ENCODE results near the gene OR10X1.

Gene OR10X1

GRCh38 chr1:158552296-158552695, 27.4 kb downstream of the OR10X1 start:
- H3K9me3 ChIP-seq (ENCODE audit: severe bottlenecking) = no peaks in the 10 kb centered on the region
- H3K27ac ChIP-seq (ENCODE audit: poor library complexity, severe bottlenecking) = no peak overlapping the region
- no peaks in the 10 kb centered on the region for H3K4me1 ChIP-seq (ENCODE audit: insufficient read depth, poor library complexity, severe bottlenecking)
- TF ChIP-seq CTCF (IDR thresholded peaks at IDR 0.05; ENCODE audit: poor library complexity, severe bottlenecking) = no peak
- no peak overlapping the region for H3K4me3 ChIP-seq (ENCODE audit: severe bottlenecking)
- DNase-seq (ENCODE audit: low spot score) (no peak), ATAC-seq (ENCODE audit: low read depth) (no peak)
- H3K27me3 ChIP-seq (ENCODE audit: insufficient read depth, poor library complexity, severe bottlenecking) = peaks cover 12% of the 10 kb centered on the region
- no peaks in the 10 kb centered on the region for H3K36me3 ChIP-seq (ENCODE audit: low read depth)

- DNase-seq (ENCODE audit: low spot score) = no peak
- no peak for ATAC-seq (ENCODE audit: low read depth)
- Histone ChIP-seq H3K36me3 (ENCODE audit: low read depth) (no peaks in the 10 kb centered on the region), H3K4me1 (ENCODE audit: insufficient read depth, poor library complexity, severe bottlenecking) (no peaks in the 10 kb centered on the region), H3K9me3 (ENCODE audit: severe bottlenecking) (no peaks in the 10 kb centered on the region), H3K4me3 (ENCODE audit: severe bottlenecking) (no peak overlapping the region), H3K27me3 (ENCODE audit: insufficient read depth, poor library complexity, severe bottlenecking) (peaks cover 4% of the 10 kb centered on the region), H3K27ac (ENCODE audit: poor library complexity, severe bottlenecking) (no peak overlapping the region)
- no peak for TF ChIP-seq CTCF (IDR thresholded peaks at IDR 0.05; ENCODE audit: poor library complexity, severe bottlenecking)
Observed at GRCh38 chr1:158547533-158547932, 32.2 kb downstream of the OR10X1 start.

GRCh38 chr1:158537609-158538008, 42.1 kb downstream of the OR10X1 start:
- peaks cover 7% of the 10 kb centered on the region for H3K27me3 ChIP-seq (ENCODE audit: insufficient read depth, poor library complexity, severe bottlenecking)
- H3K36me3 ChIP-seq (ENCODE audit: low read depth) = no peaks in the 10 kb centered on the region
- DNase-seq (ENCODE audit: low spot score) (no peak), ATAC-seq (ENCODE audit: low read depth) (no peak)
- no peaks in the 10 kb centered on the region for H3K9me3 ChIP-seq (ENCODE audit: severe bottlenecking)
- no peak overlapping the region for H3K27ac ChIP-seq (ENCODE audit: poor library complexity, severe bottlenecking)
- H3K4me1 ChIP-seq (ENCODE audit: insufficient read depth, poor library complexity, severe bottlenecking) = no peaks in the 10 kb centered on the region
- no peak overlapping the region for H3K4me3 ChIP-seq (ENCODE audit: severe bottlenecking)
- no peak for TF ChIP-seq CTCF (IDR thresholded peaks at IDR 0.05; ENCODE audit: poor library complexity, severe bottlenecking)

- ATAC-seq (ENCODE audit: low read depth) = no peak
Observed at GRCh38 chr1:158534496-158534895, 45.2 kb downstream of the OR10X1 start.

More at GRCh38 chr1:158534496-158534895, 45.2 kb downstream of the OR10X1 start:
- H3K27ac ChIP-seq (ENCODE audit: poor library complexity, severe bottlenecking) = no peak overlapping the region
- no peak for TF ChIP-seq CTCF (IDR thresholded peaks at IDR 0.05; ENCODE audit: poor library complexity, severe bottlenecking)
- no peaks in the 10 kb centered on the region for H3K36me3 ChIP-seq (ENCODE audit: low read depth)
- no peak overlapping the region for H3K4me3 ChIP-seq (ENCODE audit: severe bottlenecking)
- no peaks in the 10 kb centered on the region for H3K4me1 ChIP-seq (ENCODE audit: insufficient read depth, poor library complexity, severe bottlenecking)
- H3K27me3 ChIP-seq (ENCODE audit: insufficient read depth, poor library complexity, severe bottlenecking) = peaks cover 7% of the 10 kb centered on the region
- DNase-seq (ENCODE audit: low spot score) = no peak
- H3K9me3 ChIP-seq (ENCODE audit: severe bottlenecking) = no peaks in the 10 kb centered on the region

All from RWPE2 (cell line).